Measurements from ENCODE around the gene IQSEC1.

GRCh38 chr3:12865271-12865670 lies 208.0 kb downstream of the IQSEC1 start:
- TF ChIP-seq CTCF (IDR thresholded peaks at IDR 0.05) (no peak), POLR2A (IDR thresholded peaks at IDR 0.05) (no peak)

Measured in Peyer's patch (tissue), 4 donors.